ENCODE results near the gene STAT6.
"Not testable (repeated sequence)": the region's sequence is repeated elsewhere in the genome, so short reads cannot be mapped to it uniquely, and the experiment has no call there.

STAT6 gene

DNA sequence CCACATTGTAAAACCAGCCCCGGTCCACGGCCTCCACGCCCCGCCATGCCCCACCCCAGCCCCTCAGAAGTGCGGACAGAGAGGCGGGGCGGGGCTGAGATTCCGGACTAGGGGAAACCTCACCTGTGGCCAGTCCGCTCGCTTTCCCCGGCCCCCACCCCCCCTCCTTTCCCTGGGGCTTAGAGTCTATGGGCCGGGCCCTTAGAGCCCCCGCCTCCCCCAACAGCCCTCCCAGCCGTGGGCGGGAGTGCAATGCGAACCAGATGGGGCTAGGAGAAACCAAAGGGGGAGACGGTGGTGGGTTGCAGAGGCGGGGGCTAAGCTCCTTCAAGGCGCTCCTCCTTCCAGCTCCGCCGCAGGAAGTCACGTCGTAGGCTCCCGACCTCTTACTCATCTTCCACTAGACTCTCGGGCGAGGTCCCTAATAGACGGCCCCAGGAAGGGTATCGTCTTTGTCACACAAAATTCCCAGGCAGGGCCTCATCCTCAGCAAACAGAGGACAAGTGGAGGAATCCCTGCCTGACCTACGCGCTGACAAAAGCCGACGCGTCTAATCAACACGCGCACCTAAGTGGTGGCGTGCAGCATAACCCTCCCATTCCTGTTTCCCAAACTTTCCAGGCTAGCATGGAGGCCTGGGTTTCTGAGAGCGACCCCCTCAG, 23.3 kb downstream of the STAT6 start:
- DNase-seq (ENCODE audit: low spot score) = peak; percentile 87

DNA sequence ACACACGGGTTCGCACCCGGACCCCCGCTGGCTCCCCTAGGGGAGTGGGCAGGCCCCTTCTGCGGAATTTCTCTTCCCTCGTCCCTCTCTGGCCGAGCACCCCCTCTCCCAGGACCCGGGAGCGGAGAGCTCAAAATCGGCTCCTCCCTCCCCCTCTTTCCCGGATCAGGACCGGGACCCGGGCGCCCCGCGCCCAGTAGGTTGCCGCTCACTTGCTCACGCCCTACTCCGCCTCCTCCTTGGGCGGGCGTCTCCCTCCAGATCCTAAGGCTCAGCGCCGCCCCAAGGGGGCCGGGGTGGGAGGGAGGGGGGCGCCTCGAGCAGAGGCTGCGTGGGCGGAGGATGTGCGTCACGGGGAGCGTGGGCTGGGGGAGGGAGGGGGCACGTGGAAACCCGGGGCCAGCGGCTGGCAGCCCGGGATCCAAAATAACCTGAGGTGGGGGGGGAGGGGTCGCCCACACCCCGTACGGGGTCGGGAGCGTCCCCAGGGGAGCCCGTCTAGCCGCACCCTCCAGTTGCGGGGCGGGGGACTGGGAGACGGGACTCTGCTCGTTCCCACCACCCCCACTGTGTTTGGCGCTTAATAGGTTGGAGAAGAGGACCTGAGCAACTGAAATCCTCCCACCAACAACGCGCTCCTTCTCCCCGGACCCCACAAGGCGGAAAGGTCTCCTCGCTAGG, 24.0 kb downstream of the STAT6 start:
- peak; percentile 89 for DNase-seq (ENCODE audit: low spot score)

DNA sequence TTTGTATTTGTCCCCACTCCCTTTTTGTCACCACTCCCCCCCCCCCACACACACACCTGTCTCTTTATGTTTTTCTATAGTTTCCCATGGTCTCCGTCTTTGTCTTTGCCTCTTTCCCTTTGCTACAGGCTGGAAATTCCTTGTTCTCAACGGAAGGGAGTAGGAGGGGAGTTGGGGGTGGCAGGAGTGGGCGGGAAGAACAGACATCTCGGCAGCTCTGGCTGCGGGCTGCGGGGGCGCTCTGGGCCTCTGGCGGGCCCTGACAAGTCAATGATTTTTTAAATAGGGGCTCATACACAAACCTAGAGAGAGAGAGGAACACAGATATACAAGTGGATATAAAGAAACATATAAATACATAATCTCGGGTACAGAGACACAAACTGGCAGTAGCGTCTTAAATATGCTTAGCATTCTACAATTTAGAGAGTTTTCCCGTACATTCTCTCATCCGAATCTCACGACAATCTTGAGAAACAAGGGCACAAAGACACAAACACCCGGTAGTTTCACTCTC, 24.6 kb downstream of the STAT6 start:
- peak; percentile 73 for DNase-seq (ENCODE audit: low spot score)

DNA sequence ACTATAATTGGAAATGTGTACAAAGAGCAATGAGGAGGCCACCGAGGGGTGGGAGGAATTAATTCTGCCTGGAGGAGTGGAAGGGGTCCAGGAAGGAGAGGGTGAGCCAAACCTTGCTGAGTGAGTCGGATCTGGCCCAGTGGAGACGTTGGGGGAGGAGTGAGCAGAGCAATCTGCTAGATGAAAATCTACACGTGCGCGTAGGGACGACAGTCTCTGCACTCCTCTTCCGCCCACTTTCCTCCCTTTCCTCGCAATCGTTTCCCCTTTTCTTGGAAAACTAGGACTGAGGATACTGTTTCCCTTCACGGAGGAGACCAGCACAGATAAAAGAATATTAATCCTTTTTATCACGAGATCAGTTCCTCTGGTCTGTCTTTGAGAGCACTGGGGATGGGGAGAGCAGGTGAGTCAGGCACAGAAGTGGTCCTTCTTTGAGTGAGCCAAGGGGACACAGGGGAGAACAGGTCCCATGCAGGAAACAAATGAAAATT, 25.1 kb downstream of the STAT6 start:
- peak; percentile 66 for DNase-seq (ENCODE audit: low spot score)

DNA sequence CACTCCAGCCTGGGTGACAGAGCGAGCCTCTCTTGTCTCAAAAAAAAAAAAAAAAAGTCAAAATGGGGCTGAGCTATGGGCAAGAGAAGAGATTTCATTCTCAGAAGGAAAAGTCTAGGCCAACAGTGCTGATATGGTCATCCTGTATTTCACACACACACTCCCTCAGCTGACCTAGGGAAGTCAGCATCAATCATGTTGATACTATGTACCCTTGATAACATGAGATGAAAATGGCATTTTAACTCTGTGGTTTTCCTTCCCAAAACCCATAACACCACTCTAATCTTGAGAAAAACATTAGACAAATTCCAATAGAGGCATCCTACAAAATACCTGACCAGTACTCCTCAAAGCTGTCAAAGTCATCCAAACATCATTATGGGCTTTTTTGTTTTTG, 30.3 kb downstream of the STAT6 start:
- no peak for DNase-seq (ENCODE audit: low spot score)

DNA sequence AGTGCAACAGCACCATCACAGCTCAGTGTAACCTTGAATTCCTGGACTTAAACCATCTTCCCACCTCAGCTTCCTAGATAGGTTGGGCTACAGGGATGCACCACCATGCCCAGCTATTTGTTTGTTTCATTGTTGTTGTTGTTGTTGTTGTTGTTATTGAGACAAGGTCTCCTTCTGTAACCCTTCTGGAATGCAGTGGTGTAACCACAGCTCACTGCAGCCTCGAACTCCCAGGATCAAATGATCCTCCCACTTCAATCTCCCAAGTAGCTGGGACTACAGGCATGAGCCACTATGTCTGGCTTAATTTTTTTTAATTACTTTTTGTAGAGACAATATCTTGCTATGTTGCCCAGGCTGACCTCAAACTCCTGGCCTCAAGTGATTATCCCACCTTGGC, 31.3 kb downstream of the STAT6 start:
- no peak for DNase-seq (ENCODE audit: low spot score)

DNA sequence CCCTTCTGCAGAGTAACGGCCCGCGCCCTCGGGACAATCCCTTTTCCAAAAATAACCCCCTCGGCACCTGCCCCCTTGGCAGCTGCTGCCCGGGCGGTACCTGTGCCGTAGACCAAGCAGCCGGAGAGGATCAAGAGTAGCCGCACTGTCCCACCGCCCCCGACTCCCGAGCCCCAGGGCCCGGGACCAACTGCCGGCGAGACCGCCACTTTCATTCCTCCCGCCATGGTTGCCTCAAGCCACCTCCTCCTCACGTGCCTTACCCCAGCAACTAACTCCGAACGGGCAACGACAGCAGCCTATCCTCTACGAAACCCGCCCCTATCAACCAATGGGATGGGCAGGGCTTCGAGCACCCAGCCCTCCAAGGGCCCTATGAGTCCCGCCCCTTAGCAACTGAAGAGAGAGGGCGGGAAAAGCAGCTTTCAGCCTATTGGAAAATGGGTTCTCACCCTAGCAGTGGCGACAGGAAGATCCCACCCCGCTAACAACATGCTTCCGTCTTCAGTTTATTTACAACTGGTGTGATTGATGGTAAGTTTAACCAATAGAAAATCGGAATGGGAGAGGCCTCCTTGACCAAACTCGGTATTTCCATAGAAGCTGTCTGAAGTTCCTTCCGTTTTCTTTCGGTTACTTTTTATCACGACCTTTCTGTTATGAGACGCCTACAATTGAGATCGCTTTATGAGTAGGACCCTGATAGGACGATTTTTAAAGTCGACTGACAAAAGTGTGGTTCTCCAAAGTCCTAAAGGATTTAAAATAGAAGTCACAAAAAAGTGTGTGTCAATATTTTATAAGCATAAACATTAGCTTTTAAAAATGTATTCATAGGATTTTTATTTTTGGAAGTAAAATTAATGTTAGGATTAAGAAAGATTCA, 32.4 kb downstream of the STAT6 start, which contains the start of gene NEMP1:
Gene NEMP1 (minus strand): TSS at position 273 of the 886 bp plus-strand sequence. CDS start 46 bp downstream, at position 227.
- DNase-seq (ENCODE audit: low spot score) = peak; percentile 96

DNA sequence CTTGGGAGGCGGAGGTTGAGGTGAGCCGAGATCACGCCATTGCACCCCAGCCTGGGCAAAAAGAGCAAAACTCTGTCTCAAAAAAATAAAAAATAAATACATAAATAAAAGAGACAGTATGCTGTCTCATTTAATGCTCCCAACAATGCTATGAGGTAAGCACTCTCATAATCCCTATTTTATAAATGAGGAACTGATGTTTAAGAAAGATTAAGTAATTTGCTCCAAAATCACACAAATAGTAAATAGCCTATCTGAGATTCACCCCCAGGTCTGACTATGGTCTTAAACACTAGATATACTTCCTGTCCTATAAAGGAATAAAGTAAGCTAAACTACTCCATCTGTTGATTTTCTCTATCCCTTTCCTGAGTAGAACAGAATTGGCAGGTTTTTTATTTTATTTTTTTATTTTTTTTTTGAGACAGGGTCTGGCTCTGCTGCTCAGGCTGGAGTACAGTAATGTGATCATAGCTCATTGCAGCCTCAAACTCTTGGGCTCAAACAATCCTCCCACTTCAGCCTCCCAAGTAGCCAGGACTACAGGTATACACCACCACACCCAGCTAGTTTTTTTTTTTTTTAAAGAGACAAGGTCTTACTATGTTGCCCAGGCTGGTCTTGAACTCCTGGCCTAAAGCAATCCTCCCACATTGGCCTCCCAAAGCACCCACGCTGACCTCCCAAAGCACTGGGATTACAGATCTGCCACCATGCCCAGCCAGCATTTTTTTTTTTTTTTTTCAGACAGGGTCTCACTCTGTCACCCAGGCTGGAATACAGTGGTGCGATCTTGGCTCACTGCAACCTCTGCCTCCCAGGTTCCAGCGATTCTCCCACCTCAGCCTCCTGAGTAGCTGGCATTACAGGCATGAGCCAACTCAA, 37.4 kb downstream of the STAT6 start:
- not testable (repeated sequence) for DNase-seq (ENCODE audit: low spot score)

DNA sequence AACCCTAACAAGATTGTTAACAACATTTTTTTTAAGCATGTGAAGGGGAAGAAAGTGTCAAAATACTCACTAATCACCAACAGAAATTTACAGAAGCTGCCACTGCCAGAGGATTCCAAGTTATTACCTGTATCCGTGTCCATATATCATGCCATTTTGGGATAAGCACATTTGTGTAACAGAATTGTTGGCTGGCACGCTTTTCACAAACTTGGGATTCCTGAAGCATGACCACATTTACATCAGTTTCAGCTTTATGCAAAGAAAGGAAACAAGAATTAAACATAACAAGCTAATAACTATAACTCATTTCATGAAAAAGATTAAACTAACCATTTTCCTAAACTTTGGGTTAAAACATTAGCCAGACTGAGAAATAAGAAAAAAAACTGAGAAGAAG, 38.5 kb downstream of the STAT6 start:
- no peak for DNase-seq (ENCODE audit: low spot score)

DNA sequence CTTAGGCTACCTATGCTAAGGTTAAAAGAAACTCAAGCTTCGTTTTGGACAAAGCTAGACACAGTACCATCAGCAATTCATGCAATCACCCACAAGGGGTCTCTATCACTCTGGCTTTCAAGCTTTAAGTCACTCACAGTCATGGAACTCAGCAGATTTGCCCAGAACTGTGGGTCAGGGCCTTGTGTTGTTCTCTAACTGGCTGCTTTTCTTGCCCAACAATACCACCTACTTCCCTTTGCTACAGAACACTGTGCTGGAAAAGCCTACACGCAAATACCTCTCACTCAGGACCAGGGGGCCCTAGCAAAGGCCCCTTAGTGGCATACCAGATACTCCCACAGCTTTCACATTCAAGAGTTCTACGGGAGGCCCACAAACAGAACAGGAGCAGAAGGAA, 41.6 kb downstream of the STAT6 start:
- DNase-seq (ENCODE audit: low spot score) = peak; percentile 72

DNA sequence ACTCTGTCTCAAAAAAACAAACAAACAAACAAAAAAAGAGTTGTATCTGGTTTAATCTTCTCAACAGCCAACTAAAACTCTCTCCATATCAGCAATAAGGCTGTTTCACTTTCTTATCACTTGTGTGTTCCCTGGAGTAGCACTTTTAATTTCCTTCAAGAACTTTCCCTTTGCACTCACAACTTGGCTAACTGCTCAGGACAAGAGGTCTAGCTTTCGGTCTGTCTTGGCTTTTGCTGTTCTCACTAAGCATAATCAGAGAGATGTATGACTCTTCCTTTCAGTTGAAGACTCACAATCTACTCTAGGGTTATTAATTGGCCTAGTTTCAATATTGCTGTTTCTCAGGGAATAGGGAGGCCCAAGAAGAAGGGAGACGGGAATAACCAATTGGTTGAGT, 44.9 kb downstream of the STAT6 start:
- DNase-seq (ENCODE audit: low spot score) = no peak

DNA sequence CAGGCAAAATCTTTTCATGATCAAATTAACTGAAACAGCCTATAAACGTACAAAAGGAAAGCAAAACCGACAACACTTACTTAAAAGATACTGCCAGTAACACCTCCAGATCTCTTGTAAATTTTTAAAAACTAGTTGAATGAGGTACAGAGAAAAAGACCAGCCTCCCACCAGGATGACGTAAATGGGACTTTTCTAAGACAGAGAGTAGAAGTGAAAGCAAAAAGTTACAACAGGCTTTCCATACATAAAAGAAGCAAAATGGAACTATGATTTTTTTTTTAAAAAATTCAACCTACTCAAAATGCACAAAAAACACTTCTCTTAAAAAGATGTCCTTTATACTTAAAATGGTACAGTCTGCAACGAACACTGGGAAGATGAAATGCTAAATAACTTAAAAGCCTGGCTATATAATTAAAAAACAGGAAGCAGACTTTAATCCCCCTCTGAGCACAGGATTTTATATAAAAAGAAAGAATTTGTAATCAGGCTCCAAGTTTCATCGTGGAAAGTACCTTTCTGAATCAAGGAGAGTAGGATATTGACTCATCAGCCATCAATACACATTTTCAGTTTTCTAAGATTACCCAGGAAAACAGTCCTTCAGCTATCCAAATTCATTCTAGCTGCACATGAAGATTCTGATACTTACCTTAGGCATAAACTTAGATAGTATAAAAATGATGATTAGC, 47.0 kb downstream of the STAT6 start:
- DNase-seq (ENCODE audit: low spot score) = no peak

DNA sequence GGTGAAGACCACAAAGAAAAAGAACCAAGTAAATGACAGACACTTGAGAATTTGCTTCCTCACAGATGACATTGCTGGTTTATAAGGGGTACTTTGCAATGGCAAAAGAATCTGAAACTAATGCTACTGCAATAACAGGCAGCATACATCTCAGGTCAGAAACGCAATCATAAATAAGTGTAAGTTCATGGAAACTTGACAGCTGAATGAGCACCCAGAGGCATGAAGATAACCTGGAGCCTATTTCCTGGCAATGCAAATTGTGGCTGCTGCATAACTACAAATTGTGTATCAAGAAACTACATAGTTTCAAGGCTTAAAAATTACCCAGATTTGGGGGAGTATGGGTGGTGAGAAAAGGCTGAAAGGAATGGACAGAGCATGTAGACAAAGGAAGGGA, 52.7 kb downstream of the STAT6 start:
- DNase-seq (ENCODE audit: low spot score) = no peak

DNA sequence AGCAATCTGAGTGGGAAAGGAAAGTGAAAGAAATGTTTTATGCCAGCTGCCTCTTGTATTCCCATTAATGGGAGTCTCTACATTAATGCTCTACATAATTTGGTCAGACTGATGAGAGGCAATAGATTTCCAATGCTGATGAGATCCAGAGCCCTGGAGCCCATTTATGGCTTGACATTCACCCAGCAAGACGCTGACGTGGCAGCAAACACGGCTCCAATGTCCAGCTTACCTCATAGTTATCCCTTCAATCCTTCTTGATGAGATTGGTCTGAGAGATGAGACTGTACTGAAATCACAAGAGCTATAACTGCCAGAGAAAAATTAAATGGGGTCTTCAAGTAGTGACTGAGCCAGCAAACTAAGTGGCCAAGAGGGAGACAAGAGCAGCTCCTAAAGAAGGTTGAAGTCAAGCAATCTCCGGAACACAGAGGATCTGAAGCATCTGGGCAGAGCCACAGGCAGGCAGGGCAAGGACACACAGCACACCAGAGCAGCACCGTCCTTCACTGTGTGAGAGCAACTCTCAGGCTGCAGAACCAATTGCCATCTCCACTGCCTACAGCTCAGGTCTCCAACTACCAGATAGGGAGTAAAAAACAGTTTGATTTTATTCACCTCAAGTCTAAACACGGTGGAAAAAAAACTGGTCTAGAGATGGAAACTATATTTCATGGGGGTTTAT, 54.0 kb downstream of the STAT6 start:
- no peak for DNase-seq (ENCODE audit: low spot score)

DNA sequence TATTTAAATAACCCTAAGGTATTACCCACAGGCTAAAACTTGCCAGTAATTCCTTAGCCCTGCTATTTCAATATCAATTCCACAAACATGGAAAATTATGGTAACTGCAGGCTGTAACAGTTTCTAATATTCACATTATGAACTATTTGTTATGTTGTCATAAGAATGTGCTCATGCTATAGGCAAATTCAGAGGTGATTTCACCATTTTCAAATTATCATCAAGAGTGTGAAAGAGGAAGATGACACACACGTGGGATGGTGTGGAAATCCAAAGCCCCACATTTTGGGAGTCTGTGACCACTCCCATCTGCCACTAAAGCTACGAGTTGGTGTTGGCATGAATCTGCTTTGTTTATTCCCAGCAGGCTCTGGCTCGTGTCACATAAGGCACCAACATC, 55.3 kb downstream of the STAT6 start:
- DNase-seq (ENCODE audit: low spot score) = no peak

DNA sequence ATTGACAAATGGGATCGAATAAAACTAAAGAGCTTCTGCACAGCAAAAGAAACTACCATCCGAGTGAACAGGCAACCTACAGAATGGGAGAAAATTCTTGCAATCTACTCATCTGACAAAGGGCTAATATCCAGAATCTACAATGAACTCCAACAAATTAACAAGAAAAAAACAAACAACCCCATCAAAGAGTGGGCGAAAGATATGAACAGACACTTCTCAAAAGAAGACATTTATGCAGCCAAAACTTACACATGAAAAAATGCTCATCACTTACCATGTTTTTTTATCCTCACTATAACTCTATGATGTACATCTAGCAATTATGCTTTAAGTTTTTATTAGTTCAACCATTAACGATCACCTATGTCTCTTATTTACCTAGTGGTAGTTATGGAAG, 57.3 kb downstream of the STAT6 start:
- DNase-seq (ENCODE audit: low spot score) = not testable (repeated sequence)

DNA sequence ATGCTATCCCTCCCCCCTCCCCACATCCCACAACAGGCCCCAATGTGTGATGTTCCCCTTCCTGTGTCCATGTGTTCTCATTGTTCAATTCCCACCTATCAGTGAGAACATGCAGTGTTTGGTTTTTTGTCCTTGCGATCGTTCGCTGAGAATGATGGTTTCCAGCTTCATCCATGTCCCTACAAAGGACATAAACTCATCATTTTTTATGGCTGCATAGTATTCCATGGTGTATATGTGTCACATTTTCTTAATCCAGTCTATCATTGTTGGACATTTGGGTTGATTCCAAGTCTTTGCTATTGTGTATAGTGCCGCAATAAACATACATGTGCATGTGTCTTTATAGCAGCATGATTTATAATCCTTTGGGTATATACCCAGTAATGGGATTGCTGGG, 58.0 kb downstream of the STAT6 start:
- not testable (repeated sequence) for DNase-seq (ENCODE audit: low spot score)

DNA sequence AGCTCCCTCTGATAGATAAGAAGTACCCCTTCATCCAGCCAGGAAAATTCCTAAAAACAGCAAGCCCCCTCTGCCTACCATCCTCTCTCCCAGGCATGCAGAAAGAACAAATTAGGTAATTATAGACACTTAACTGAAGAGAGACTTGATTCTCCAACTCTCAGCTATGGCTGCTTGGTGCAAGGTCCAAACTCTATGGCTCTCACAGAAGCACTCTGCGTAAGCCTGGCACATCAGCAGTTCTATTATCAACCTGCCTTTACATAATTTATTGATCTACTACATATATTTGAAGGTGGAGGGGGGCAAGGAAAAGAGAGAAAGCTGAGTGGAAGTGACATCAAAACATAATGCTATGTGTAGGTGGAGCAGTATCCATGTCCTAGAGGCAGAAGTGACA, 60.2 kb downstream of the STAT6 start:
- DNase-seq (ENCODE audit: low spot score) = no peak

DNA sequence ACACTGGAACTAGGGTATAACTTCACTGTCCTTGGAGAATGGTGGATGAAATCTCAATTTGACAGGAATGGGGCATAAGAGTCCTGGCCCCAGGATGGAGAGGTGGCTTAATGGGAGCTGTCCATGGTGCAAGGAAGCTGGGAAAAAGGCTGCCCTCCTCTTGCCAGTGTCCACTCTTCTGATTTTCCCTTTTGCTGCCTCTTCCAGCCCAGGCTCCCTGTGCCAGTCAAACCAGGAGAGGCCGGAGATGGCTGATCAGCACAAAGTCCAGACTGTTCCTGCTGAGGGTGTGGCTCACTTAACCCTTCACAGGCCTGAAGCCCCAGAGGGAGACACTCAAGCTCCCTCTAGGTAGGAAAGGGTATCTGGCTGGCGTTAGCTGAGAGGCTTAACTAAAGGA, 61.3 kb downstream of the STAT6 start, which contains the start of gene MYO1A:
Gene MYO1A (minus strand): TSS at position 240 of the 400 bp plus-strand sequence. CDS start 1,806 bp downstream, outside the sequence.
- DNase-seq (ENCODE audit: low spot score) = no peak

DNA sequence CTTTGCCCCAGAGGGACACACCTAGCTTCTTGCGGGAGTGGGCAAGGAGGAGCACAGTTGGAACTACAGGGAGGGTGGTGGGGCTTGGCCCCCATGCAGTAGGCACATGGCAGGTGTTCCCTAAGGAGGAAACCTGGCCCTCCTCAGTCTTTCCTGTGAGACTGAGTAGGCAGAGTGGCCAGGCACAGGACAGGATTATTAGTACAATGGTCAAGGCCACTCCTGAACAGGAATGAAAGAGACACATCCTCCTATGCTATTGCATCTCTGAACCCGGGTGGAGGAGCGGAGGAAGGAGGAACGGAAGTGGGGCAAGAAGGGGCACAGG, 62.1 kb downstream of the STAT6 start:
- no peak for DNase-seq (ENCODE audit: low spot score)

Data from D341Med (cell line).